Measurements from ENCODE around the gene CYTIP.

CYTIP gene

GRCh38 chr2:157460897-157461296 lies 17.0 kb upstream of the CYTIP start:
- no peak for DNase-seq

- no peak for DNase-seq
Measured at GRCh38 chr2:157460384-157460837, 16.5 kb upstream of the CYTIP start.

GRCh38 chr2:157459486-157459885 lies 15.6 kb upstream of the CYTIP start:
- DNase-seq = no peak

- no peak for DNase-seq
Measured at GRCh38 chr2:157447741-157448140, 3.9 kb upstream of the CYTIP start.

GRCh38 chr2:157447031-157447430 lies 3.1 kb upstream of the CYTIP start:
- DNase-seq = no peak

GRCh38 chr2:157444641-157445040 lies 752 bp upstream of the CYTIP start:
- no peak for DNase-seq

GRCh38 chr2:157443090-157443489 lies 799 bp downstream of the CYTIP start:
- no peak for DNase-seq

GRCh38 chr2:157442636-157443035 lies 1.3 kb downstream of the CYTIP start:
- no peak for DNase-seq

GRCh38 chr2:157442191-157442590 lies 1.7 kb downstream of the CYTIP start:
- DNase-seq = no peak

- DNase-seq = no peak
Measured at GRCh38 chr2:157441072-157441454, 2.8 kb downstream of the CYTIP start.

- DNase-seq = no peak
Measured at GRCh38 chr2:157440404-157441071, 3.4 kb downstream of the CYTIP start.

GRCh38 chr2:157439824-157440186 lies 4.1 kb downstream of the CYTIP start:
- DNase-seq = no peak

- no peak for DNase-seq
Measured at GRCh38 chr2:157438863-157439823, 4.7 kb downstream of the CYTIP start.

- no peak for DNase-seq
Measured at GRCh38 chr2:157433394-157433793, 10.5 kb downstream of the CYTIP start.

GRCh38 chr2:157432475-157433106 lies 11.3 kb downstream of the CYTIP start:
- DNase-seq = no peak

GRCh38 chr2:157431176-157431575 lies 12.7 kb downstream of the CYTIP start:
- DNase-seq = no peak

- no peak for DNase-seq
Measured at GRCh38 chr2:157428500-157429175, 15.3 kb downstream of the CYTIP start.

- no peak for DNase-seq
Measured at GRCh38 chr2:157427922-157428303, 16.0 kb downstream of the CYTIP start.

- DNase-seq = no peak
Measured at GRCh38 chr2:157427003-157427921, 16.6 kb downstream of the CYTIP start.

GRCh38 chr2:157426477-157426994 lies 17.4 kb downstream of the CYTIP start:
- DNase-seq = no peak

- DNase-seq = no peak
Measured at GRCh38 chr2:157424374-157424773, 19.5 kb downstream of the CYTIP start.

GRCh38 chr2:157421964-157422363 lies 21.9 kb downstream of the CYTIP start:
- no peak for DNase-seq
